Natural killer cell (primary cell): ENCODE measurements around the gene PGPEP1. TPM values are rescaled to one million over a fixed set of nuclear protein-coding genes. Genes with fewer than 3 reads are reported as not detected.
A peak's percentile ranks its signal among the peaks of the same experiment; 100 is the strongest.

Experiments used
- ATAC-seq, 3 donors: fragments of 150-1000 bp in 2 of 3; fragments of 200-7000 bp in 1 of 3; cut with Tn5 transposase; 1 replicate in 1 of 3; 2 replicates in 2 of 3; pipeline ENCODE4 v1.10.0; 2021; ENCODE audit warnings: mild to moderate bottlenecking in 2 of 3, moderate library complexity in 2 of 3
- DNase-seq, 2 donors: peaks; one replicate each; pipeline versions ENCODE4 v3.0.0 to v3.0.0-alpha.2; 2013 to 2021; ENCODE audit warnings: mixed read lengths in 1 of 2
- H3K27ac ChIP-seq: one replicate; pipeline ENCODE4 v1.5.1; 2013; ENCODE audit warnings: mild to moderate bottlenecking, low read length
- H3K27me3 ChIP-seq: one replicate; pipeline ENCODE4 v1.6.1; 2013; ENCODE audit warnings: low read length; ENCODE audit not compliant: control insufficient read depth, insufficient read depth
- H3K36me3 ChIP-seq: one replicate; pipeline ENCODE4 v1.6.1; 2013; ENCODE audit warnings: low read length; ENCODE audit not compliant: control insufficient read depth, insufficient read depth
- H3K4me1 ChIP-seq: one replicate; pipeline ENCODE4 v1.6.1; 2013; ENCODE audit warnings: low read length; ENCODE audit not compliant: control insufficient read depth, insufficient read depth
- H3K4me3 ChIP-seq: one replicate; pipeline ENCODE4 v1.5.1; 2013; ENCODE audit warnings: low read length
- H3K9me3 ChIP-seq: one replicate; pipeline ENCODE4 v1.6.1; 2013; ENCODE audit warnings: low read length; ENCODE audit not compliant: control insufficient read depth, insufficient read depth
- H3K27ac Mint-ChIP-seq, 2 donors: one replicate each; pipeline ENCODE4 v1.8.0; 2022; ENCODE audit warnings: mild to moderate bottlenecking in 2 of 2, mixed read lengths in 2 of 2, moderate library complexity in 1 of 2
- H3K27me3 Mint-ChIP-seq, 2 donors: one replicate each; pipeline ENCODE4 v1.8.0; 2022; ENCODE audit warnings: low read depth in 2 of 2, mixed read lengths in 2 of 2
- H3K36me3 Mint-ChIP-seq: one replicate; pipeline ENCODE4 v1.8.0; 2022; ENCODE audit warnings: mixed read lengths
- H3K4me1 Mint-ChIP-seq, 2 donors: one replicate each; pipeline ENCODE4 v1.8.0; 2022; ENCODE audit warnings: mixed read lengths in 2 of 2
- H3K4me3 Mint-ChIP-seq: one replicate; pipeline ENCODE4 v1.8.0; 2022; ENCODE audit warnings: mild to moderate bottlenecking, moderate library complexity, mixed read lengths
- H3K9me3 Mint-ChIP-seq, 2 donors: one replicate each; pipeline ENCODE4 v1.8.0; 2022; ENCODE audit warnings: mixed read lengths in 2 of 2
- WGBS: methylation state at CpG from one replicate; pipeline ENCODE4 v1.1.7; 2013; ENCODE audit warnings: missing lambda C conversion rate; ENCODE audit not compliant: insufficient coverage; 5-methylcytosine and 5-hydroxymethylcytosine counted together
- intact Hi-C: fragments of 100-400 bp; cut with micrococcal nuclease; formaldehyde crosslinking; loops from one replicate; pipeline ENCODE4 v1.14.2; 2022
- total RNA-seq, 4 donors: library from RNA; stranded (reverse); fragments of 120-200 nt in 1 of 4; gene quantifications; one replicate each; pipeline versions ENCODE4 v1.2.3 to v1.2.4, GENCODE V29; 2013 to 2022
- TF ChIP-seq, protein P1 (sequence below): fragments of 200-600 bp; IDR thresholded peaks from one replicate; pipeline ENCODE4 v1.8.0; 2022; ENCODE audit warnings: antibody characterized with exemption

The PGPEP1 gene
- total RNA-seq, 3 donors from 2014 or later (not counting 1 experiment from before 2014, with no cell fraction given), result 69.1 to 73.3 (median 71.0) TPM

DNA sequence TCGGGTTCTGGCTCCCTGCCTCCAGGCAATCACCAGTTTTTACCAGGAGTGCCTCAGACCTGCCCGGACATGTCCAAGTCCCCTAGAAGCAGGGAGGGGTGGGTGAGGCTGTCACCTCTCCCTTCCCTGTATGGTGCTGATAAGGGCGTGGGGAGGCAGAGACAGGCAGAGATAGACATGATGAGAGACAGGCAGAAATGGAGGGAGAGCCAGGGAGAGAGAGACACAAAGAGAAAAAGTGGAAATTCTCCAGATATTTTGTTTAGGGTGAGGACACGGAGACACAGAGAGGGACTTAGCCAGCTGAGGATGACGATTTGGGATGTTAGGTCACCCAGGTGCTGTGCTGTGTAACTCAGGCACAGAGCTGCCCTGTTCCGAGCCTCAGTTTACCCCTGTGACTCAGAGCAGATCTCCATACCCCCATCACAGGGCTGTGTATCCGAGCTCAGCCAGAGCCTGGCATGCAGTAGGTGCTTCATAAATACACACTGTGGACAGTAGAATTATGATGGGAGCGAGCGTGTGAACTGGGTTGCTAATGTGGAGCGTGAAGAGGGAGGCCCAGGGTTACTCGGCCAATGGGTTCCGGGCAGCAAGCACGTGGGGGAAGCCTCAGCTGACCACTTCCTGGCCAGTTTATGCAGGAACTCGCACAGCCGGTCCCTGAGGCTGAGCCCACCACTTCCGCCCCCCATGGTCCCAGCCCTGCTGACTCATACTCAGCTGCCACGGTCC is 33.7 kb downstream of the PGPEP1 start:
- H3K27me3 Mint-ChIP-seq, result no peaks in the 10 kb centered on the region
- ATAC-seq (peak; percentile 91 to 96 (median 96)), DNase-seq (peak; percentile 55 to 83)
- peak overlapping the region; percentile 91 for H3K27ac Mint-ChIP-seq
- H3K4me3 ChIP-seq, result no peak overlapping the region
- H3K36me3 ChIP-seq, result peaks cover 3% of the 10 kb centered on the region
- no peaks in the 10 kb centered on the region for H3K9me3 ChIP-seq
- intact Hi-C loops, result no loop called here
- H3K9me3 Mint-ChIP-seq, result no peaks in the 10 kb centered on the region
- no peaks in the 10 kb centered on the region for H3K36me3 Mint-ChIP-seq
- WGBS, result 15% methylated on average over 15 of the region's 17 CpGs
- H3K4me3 Mint-ChIP-seq, result peak overlapping the region; percentile 78
- peaks cover 31% of the 10 kb centered on the region for H3K4me1 ChIP-seq
- H3K4me1 Mint-ChIP-seq, result peaks cover 20 to 25% of the 10 kb centered on the region in 2 donors
- H3K27ac ChIP-seq, result peak overlapping the region; percentile 87
- TF ChIP-seq, protein P1, sequence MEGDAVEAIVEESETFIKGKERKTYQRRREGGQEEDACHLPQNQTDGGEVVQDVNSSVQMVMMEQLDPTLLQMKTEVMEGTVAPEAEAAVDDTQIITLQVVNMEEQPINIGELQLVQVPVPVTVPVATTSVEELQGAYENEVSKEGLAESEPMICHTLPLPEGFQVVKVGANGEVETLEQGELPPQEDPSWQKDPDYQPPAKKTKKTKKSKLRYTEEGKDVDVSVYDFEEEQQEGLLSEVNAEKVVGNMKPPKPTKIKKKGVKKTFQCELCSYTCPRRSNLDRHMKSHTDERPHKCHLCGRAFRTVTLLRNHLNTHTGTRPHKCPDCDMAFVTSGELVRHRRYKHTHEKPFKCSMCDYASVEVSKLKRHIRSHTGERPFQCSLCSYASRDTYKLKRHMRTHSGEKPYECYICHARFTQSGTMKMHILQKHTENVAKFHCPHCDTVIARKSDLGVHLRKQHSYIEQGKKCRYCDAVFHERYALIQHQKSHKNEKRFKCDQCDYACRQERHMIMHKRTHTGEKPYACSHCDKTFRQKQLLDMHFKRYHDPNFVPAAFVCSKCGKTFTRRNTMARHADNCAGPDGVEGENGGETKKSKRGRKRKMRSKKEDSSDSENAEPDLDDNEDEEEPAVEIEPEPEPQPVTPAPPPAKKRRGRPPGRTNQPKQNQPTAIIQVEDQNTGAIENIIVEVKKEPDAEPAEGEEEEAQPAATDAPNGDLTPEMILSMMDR, result no peak
- H3K27me3 ChIP-seq, result no peaks in the 10 kb centered on the region

DNA sequence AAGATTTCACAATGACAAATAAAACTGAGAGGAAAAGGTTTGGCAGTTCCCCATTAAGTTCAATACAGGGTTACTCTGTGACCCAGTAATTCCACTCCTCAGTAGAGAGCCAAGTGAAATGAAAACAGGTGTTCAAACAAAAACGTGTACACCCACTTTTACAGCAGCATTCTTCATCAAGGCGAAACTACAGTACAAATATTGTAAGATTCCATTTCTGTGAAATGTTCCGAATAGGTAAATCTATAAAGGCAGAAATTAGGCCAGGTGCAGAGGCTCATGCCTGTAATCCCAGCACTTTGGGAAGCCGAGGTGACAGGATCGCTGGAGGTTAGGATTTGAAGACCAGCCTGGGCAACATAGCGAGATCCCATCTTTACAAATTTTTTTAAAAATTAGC is 36.6 kb downstream of the PGPEP1 start:
- H3K36me3 ChIP-seq, result no peaks in the 10 kb centered on the region
- intact Hi-C loops, result loop anchor here (5.0 kb wide), 1 partner anchor 40 kb away; the partner anchor contains the start of gene SSBP4
- Mint-ChIP-seq H3K9me3 (no peaks in the 10 kb centered on the region), H3K4me3 (no peak overlapping the region), H3K27ac (peak overlapping the region; percentile 63 to 91), H3K36me3 (no peaks in the 10 kb centered on the region), H3K27me3 (no peaks in the 10 kb centered on the region), H3K4me1 (peaks cover 20 to 25% of the 10 kb centered on the region in 2 donors)
- TF ChIP-seq, protein P1, result no peak
- no peak overlapping the region for H3K27ac ChIP-seq
- H3K27me3 ChIP-seq, result no peaks in the 10 kb centered on the region
- peaks cover 31% of the 10 kb centered on the region for H3K4me1 ChIP-seq
- ATAC-seq (no peak), DNase-seq (no peak)
- H3K9me3 ChIP-seq, result no peaks in the 10 kb centered on the region
- 88% methylated on average over 6 of the region's 6 CpGs for WGBS
- no peak overlapping the region for H3K4me3 ChIP-seq

DNA sequence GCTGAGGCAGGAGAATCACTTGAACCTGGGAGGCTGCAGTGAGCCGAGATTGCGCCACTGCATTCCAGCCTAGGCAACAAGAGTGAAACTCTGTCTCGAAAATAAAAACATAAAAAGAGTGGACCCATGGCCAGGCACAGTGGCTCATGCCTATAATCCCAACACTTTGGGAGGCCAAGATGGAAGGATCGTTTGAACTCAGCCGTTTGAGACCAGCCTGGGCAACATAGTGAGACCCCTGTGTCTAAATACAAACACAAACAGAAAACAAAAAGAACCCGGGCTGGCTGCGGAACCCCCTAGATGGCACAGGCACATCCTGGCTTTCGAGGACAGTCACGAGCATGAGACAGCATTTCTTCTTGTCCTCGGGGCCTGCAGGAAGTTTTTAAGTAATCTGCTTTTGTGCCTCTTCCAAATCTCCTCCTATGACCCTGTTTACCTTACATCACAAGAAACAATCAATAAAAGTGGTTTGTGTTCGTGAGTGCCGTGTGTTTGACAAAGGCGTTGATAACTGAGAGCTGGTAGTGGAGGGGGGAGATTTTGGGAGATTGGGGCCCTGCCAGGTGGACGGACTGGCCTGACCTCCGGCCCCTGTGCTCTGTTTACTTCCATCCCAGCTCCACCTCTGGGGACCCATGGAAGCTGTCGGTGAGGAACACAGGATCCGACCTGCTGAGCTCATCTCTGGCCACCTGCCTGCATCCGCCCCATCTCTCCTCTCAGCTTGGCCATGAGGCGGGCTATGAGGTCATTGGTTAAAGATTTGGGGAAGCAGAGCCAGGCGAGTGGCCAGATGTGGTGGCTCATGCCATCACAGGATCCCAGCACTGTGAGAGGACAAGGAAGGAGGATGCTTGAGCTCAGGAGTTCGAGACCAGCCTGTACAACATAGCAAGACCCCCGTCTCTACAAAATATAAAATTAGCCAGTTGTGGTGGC is 39.7 kb downstream of the PGPEP1 start:
- Histone ChIP-seq H3K9me3 (no peaks in the 10 kb centered on the region), H3K27me3 (no peaks in the 10 kb centered on the region), H3K4me3 (no peak overlapping the region), H3K4me1 (peaks cover under 1% of the 10 kb centered on the region), H3K27ac (no peak overlapping the region), H3K36me3 (no peaks in the 10 kb centered on the region)
- no peak for ATAC-seq
- 68% methylated on average over 22 of the region's 22 CpGs for WGBS
- Mint-ChIP-seq H3K4me3 (no peak overlapping the region), H3K27me3 (no peaks in the 10 kb centered on the region), H3K36me3 (no peaks in the 10 kb centered on the region), H3K27ac (no peak overlapping the region), H3K4me1 (peaks cover 4 to 5% of the 10 kb centered on the region in 2 donors), H3K9me3 (no peaks in the 10 kb centered on the region)
- TF ChIP-seq, protein P1, result no peak
- no peak for DNase-seq
- intact Hi-C loops, result loop anchor here (5.0 kb wide), 1 partner anchor 37 kb away; the partner anchor contains the start of gene SSBP4
